ENCODE measurements around the gene FAM9C. TPM values are rescaled to one million over a fixed set of nuclear protein-coding genes. Genes with fewer than 3 reads are reported as not detected.

Gene FAM9C
- total RNA-seq, 1 donor from 2014 or later, result not detected

DNA sequence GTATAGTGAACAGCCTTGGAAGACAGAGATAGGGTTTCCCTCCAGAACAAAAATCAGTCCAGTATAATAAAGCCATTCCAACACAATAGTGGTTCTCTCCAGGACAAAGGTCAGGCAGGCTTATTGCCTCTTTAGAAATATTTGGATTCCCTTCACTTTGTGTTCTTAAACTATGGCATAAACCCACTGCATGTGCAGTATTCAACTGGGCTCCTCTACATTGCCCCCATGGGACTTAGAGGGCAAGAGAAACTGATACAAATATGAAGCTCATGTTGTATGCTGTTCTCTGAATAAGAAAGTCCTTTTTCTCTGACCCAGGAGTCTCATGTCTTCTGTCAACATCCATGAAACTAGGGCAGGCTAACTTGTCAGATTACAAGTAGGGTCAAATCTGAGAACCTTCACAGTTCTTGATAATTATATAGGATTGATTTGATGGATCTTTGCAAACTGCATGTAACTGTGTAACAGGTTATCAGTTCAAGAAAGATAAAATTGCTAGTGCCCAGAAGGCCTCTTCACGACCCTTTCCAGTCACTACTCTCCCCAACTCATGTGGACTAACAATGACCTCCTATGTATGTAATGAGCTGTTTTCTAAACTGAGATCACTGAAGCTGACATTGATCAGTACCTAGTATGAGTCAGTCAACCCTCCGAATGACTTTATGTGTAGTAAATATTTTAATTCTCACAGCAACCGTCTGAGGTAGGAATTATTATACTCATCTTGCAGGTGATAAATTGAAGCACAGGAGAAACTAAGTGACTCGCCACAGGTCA lies 31.9 kb upstream of the FAM9C start:
- Mint-ChIP-seq H3K4me1 (ENCODE audit: low read depth, unreplicated experiment) (peaks cover 3% of the 10 kb centered on the region), H3K27me3 (ENCODE audit: unreplicated experiment) (no peaks in the 10 kb centered on the region), H3K4me3 (ENCODE audit: unreplicated experiment) (no peak overlapping the region), H3K9me3 (ENCODE audit: unreplicated experiment) (no peaks in the 10 kb centered on the region), H3K36me3 (ENCODE audit: unreplicated experiment) (no peaks in the 10 kb centered on the region), H3K27ac (ENCODE audit: unreplicated experiment) (no peak overlapping the region)
- DNase-seq, result no peak
- TF ChIP-seq, protein P1, sequence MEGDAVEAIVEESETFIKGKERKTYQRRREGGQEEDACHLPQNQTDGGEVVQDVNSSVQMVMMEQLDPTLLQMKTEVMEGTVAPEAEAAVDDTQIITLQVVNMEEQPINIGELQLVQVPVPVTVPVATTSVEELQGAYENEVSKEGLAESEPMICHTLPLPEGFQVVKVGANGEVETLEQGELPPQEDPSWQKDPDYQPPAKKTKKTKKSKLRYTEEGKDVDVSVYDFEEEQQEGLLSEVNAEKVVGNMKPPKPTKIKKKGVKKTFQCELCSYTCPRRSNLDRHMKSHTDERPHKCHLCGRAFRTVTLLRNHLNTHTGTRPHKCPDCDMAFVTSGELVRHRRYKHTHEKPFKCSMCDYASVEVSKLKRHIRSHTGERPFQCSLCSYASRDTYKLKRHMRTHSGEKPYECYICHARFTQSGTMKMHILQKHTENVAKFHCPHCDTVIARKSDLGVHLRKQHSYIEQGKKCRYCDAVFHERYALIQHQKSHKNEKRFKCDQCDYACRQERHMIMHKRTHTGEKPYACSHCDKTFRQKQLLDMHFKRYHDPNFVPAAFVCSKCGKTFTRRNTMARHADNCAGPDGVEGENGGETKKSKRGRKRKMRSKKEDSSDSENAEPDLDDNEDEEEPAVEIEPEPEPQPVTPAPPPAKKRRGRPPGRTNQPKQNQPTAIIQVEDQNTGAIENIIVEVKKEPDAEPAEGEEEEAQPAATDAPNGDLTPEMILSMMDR (IDR thresholded peaks at IDR 0.05; ENCODE audit: partially characterized antibody, unreplicated experiment), result no peak

DNA sequence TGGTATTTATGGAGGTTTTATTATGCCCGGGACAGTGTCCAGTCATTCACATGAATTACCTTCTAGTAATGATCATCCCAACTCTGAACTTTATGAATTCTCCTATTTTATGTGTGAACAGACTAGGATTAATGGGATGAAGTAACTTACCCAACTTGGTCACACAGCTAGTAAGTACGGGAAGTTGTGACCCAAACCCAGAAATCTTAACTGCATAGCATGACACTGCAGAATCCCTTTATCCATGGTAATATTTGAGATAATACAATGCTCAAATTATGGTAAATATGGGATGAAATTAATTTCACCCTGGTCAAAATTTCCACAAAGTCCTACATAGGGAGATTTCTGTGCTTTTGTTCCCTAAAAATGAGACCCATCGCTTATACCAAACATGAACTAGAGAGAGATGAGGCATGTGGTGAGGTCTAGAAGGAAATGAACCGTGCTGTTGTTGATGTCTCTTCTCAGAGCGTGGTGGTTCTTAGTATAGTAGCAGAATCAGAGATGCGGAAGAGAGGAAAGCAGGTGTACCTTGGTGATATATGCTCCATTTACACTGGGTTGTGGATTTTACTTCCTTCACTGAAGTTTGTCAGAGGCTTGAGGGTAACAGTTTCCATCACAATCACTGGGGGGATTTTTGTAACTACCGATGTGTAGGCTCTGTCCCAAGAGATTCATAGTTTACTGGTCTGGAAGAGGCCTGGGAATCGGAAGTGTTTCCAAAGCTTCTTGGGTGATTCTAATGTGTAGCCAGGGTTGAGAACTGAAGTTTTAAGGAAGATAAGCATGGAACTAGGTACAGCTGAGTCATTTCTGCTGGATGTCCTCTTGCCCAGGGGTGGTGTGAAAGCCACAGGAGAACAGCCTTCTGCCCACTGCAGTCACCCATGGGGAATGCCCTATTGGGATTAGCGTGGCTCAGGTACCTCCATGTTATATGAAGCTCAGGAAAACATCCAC lies 30.2 kb upstream of the FAM9C start:
- TF ChIP-seq, protein P1 (IDR thresholded peaks at IDR 0.05; ENCODE audit: partially characterized antibody, unreplicated experiment), result no peak
- Mint-ChIP-seq H3K36me3 (ENCODE audit: unreplicated experiment) (no peaks in the 10 kb centered on the region), H3K9me3 (ENCODE audit: unreplicated experiment) (no peaks in the 10 kb centered on the region), H3K4me3 (ENCODE audit: unreplicated experiment) (no peak overlapping the region), H3K27ac (ENCODE audit: unreplicated experiment) (no peak overlapping the region), H3K27me3 (ENCODE audit: unreplicated experiment) (no peaks in the 10 kb centered on the region), H3K4me1 (ENCODE audit: low read depth, unreplicated experiment) (no peaks in the 10 kb centered on the region)
- DNase-seq, result no peak

DNA sequence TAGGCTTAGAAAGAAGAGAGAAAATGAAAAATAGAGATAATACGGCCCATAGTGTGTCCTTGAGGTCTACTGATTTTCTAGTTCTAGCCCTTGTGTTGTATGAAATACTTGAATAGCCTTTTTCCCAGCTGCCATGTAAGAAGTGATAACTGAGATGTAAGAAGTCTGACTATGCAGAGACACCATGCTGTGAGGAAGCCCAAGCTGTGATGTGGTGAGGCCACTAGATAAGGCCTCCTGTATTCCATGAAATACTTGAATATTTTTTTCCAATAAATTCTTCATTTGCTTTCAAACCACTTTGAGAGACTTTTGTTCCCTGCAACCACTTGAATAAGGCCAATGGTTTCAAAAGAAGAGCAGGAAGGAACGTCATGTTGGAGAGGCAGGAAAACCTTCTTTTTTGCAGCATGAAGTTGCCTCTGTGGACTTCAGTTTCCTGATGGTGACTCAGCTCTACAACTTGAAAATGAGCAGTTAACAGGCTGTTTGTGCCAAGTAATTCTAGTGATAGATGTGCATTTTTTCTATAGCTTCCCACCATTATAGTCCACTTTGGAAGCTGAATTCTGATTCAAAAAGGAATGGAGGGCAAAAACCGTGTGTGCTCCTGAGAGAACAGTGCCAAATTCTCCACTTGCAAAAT lies 25.5 kb upstream of the FAM9C start:
- no peak for DNase-seq
- Mint-ChIP-seq H3K4me1 (ENCODE audit: low read depth, unreplicated experiment) (no peaks in the 10 kb centered on the region), H3K4me3 (ENCODE audit: unreplicated experiment) (no peak overlapping the region), H3K27me3 (ENCODE audit: unreplicated experiment) (no peaks in the 10 kb centered on the region), H3K9me3 (ENCODE audit: unreplicated experiment) (no peaks in the 10 kb centered on the region), H3K36me3 (ENCODE audit: unreplicated experiment) (no peaks in the 10 kb centered on the region), H3K27ac (ENCODE audit: unreplicated experiment) (no peak overlapping the region)
- TF ChIP-seq, protein P1 (IDR thresholded peaks at IDR 0.05; ENCODE audit: partially characterized antibody, unreplicated experiment), result no peak

DNA sequence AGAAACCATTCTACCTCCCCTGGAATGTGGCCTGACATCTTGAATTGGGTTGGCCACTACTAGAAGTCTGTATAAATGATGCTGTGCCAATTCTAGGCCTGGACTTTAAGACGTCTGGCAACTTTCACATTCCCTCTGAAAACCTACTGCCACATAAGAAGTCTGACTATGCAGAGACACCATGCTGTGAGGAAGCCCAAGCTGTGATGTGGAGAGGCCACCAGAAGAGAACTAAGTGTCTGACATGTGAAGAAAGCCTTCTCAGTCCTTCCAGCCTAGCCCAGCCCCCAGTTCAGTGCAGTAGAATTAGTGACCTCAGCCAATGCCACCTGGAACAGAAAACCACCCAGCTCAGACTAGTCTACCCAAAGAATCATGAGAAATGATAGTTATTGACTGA lies 24.2 kb upstream of the FAM9C start:
- TF ChIP-seq, protein P1 (IDR thresholded peaks at IDR 0.05; ENCODE audit: partially characterized antibody, unreplicated experiment), result no peak
- Mint-ChIP-seq H3K4me1 (ENCODE audit: low read depth, unreplicated experiment) (no peaks in the 10 kb centered on the region), H3K27ac (ENCODE audit: unreplicated experiment) (no peak overlapping the region), H3K36me3 (ENCODE audit: unreplicated experiment) (no peaks in the 10 kb centered on the region), H3K4me3 (ENCODE audit: unreplicated experiment) (no peak overlapping the region), H3K9me3 (ENCODE audit: unreplicated experiment) (no peaks in the 10 kb centered on the region), H3K27me3 (ENCODE audit: unreplicated experiment) (no peaks in the 10 kb centered on the region)
- DNase-seq, result no peak
